Measurements from ENCODE around the gene NLGN1. TPM values are rescaled to one million over a fixed set of nuclear protein-coding genes. Genes with fewer than 3 reads are reported as not detected.

The NLGN1 gene
- total RNA-seq, 1 experiment from 2014 or later: not detected

DNA sequence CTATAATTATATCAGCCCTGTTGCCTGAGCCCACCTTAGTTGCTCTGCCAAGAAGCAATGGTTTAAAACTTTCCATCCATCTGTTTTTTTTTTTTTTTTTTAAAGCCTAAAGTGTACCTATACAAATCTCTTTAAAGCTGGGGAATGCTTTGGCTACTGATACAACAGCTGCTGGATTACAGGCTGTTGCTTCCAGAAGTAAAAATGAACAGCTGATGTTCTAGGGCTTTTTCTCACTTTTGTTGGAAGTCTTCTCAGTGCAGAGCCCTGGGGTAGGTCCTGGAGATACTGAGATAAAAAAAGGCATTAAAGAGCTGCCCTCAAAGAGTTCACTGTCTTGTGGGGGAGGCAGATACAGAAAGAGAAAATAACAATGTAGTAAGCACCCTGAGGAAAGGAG, 218.1 kb downstream of the NLGN1 start:
- no peaks in the 10 kb centered on the region for H4K20me1 ChIP-seq (ENCODE audit: insufficient read depth)
- H3K27ac ChIP-seq (ENCODE audit: low read depth, low read length): no peak overlapping the region
- H3K27me3 ChIP-seq (ENCODE audit: insufficient read depth, low read length): no peaks in the 10 kb centered on the region
- BruUV-seq (replicated peaks): no TSS peak
- H2AFZ ChIP-seq (ENCODE audit: low read depth, low read length, poor library complexity, severe bottlenecking): no peak overlapping the region
- H3K4me1 ChIP-seq (ENCODE audit: control insufficient read depth in 1 of 2, insufficient read depth in 2 of 2, low read length in 2 of 2): no peaks in the 10 kb centered on the region
- H3K9ac ChIP-seq (ENCODE audit: low read length): no peak overlapping the region
- no peak for ATAC-seq
- intact Hi-C loops (cut with micrococcal nuclease): no loop called here
- H3K9me3 ChIP-seq (ENCODE audit: control insufficient read depth in 1 of 2, insufficient read depth in 1 of 2, low read depth in 1 of 2, low read length in 2 of 2): no peaks in the 10 kb centered on the region
- DNase-seq (ENCODE audit: low read depth, low spot score): no peak
- H3K4me2 ChIP-seq (ENCODE audit: low read length): no peak overlapping the region
- H3K4me3 ChIP-seq (replicated peaks in 1 of 2; ENCODE audit: low read depth in 1 of 2, low read length in 2 of 2): no peak overlapping the region
- ChIA-PET CTCF (no interaction called here), POLR2A (no interaction called here), RAD21 (ENCODE audit: low non-redundant PET in 1 of 2, low total read pairs in 2 of 2, uncharacterized antibody in 2 of 2, unreplicated experiment in 2 of 2) (no interaction called here)
- no peaks in the 10 kb centered on the region for H3K9me2 ChIP-seq (ENCODE audit: insufficient read depth)
- no peaks in the 10 kb centered on the region for H3K36me3 ChIP-seq (ENCODE audit: control insufficient read depth in 1 of 2, insufficient read depth in 2 of 2, low read length in 2 of 2)
- H3K79me2 ChIP-seq (ENCODE audit: insufficient read depth, low read length): no peaks in the 10 kb centered on the region
- TF ChIP-seq, protein P1, sequence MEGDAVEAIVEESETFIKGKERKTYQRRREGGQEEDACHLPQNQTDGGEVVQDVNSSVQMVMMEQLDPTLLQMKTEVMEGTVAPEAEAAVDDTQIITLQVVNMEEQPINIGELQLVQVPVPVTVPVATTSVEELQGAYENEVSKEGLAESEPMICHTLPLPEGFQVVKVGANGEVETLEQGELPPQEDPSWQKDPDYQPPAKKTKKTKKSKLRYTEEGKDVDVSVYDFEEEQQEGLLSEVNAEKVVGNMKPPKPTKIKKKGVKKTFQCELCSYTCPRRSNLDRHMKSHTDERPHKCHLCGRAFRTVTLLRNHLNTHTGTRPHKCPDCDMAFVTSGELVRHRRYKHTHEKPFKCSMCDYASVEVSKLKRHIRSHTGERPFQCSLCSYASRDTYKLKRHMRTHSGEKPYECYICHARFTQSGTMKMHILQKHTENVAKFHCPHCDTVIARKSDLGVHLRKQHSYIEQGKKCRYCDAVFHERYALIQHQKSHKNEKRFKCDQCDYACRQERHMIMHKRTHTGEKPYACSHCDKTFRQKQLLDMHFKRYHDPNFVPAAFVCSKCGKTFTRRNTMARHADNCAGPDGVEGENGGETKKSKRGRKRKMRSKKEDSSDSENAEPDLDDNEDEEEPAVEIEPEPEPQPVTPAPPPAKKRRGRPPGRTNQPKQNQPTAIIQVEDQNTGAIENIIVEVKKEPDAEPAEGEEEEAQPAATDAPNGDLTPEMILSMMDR (IDR thresholded peaks at IDR 0.05 in 2 of 3, conservative IDR thresholded peaks at IDR 0.05 in 1 of 3; ENCODE audit: borderline replicate concordance in 1 of 3, insufficient read depth in 1 of 3, low read depth in 2 of 3, low read length in 2 of 3): no peak
- no peak for TF ChIP-seq TCF7L2 (IDR thresholded peaks at IDR 0.05; ENCODE audit: borderline replicate concordance, extremely low read depth, insufficient read depth, insufficient read length)
- TF ChIP-seq YY1 (IDR thresholded peaks at IDR 0.05; ENCODE audit: extremely low read depth, insufficient replicate concordance, low read depth, low read length): no peak
- TF ChIP-seq, protein P2, sequence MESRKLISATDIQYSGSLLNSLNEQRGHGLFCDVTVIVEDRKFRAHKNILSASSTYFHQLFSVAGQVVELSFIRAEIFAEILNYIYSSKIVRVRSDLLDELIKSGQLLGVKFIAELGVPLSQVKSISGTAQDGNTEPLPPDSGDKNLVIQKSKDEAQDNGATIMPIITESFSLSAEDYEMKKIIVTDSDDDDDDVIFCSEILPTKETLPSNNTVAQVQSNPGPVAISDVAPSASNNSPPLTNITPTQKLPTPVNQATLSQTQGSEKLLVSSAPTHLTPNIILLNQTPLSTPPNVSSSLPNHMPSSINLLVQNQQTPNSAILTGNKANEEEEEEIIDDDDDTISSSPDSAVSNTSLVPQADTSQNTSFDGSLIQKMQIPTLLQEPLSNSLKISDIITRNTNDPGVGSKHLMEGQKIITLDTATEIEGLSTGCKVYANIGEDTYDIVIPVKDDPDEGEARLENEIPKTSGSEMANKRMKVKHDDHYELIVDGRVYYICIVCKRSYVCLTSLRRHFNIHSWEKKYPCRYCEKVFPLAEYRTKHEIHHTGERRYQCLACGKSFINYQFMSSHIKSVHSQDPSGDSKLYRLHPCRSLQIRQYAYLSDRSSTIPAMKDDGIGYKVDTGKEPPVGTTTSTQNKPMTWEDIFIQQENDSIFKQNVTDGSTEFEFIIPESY (IDR thresholded peaks at IDR 0.05; ENCODE audit: extremely low read depth, insufficient replicate concordance, low read length): no peak
- no peak for TF ChIP-seq POLR2AphosphoS5 (IDR thresholded peaks at IDR 0.05; ENCODE audit: low read depth, low read length)
- TF ChIP-seq FOSL1 (IDR thresholded peaks at IDR 0.05; ENCODE audit: low read depth): no peak
- no peak for TF ChIP-seq CEBPB (IDR thresholded peaks at IDR 0.05; ENCODE audit: low read depth)
- TF ChIP-seq RAD21 (IDR thresholded peaks at IDR 0.05; ENCODE audit: low read depth): no peak
- TF ChIP-seq JUND (IDR thresholded peaks at IDR 0.05): no peak
- no peak for TF ChIP-seq ZFX (IDR thresholded peaks at IDR 0.05)
- no peak for TF ChIP-seq CBX3 (IDR thresholded peaks at IDR 0.05; ENCODE audit: low read depth)
- TF ChIP-seq POLR2A (IDR thresholded peaks at IDR 0.05; ENCODE audit: borderline replicate concordance, extremely low read depth, insufficient read depth, insufficient read length): no peak
- no peak for TF ChIP-seq SP1 (IDR thresholded peaks at IDR 0.05; ENCODE audit: low read depth)
- TF ChIP-seq, protein P3, sequence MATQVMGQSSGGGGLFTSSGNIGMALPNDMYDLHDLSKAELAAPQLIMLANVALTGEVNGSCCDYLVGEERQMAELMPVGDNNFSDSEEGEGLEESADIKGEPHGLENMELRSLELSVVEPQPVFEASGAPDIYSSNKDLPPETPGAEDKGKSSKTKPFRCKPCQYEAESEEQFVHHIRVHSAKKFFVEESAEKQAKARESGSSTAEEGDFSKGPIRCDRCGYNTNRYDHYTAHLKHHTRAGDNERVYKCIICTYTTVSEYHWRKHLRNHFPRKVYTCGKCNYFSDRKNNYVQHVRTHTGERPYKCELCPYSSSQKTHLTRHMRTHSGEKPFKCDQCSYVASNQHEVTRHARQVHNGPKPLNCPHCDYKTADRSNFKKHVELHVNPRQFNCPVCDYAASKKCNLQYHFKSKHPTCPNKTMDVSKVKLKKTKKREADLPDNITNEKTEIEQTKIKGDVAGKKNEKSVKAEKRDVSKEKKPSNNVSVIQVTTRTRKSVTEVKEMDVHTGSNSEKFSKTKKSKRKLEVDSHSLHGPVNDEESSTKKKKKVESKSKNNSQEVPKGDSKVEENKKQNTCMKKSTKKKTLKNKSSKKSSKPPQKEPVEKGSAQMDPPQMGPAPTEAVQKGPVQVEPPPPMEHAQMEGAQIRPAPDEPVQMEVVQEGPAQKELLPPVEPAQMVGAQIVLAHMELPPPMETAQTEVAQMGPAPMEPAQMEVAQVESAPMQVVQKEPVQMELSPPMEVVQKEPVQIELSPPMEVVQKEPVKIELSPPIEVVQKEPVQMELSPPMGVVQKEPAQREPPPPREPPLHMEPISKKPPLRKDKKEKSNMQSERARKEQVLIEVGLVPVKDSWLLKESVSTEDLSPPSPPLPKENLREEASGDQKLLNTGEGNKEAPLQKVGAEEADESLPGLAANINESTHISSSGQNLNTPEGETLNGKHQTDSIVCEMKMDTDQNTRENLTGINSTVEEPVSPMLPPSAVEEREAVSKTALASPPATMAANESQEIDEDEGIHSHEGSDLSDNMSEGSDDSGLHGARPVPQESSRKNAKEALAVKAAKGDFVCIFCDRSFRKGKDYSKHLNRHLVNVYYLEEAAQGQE (IDR thresholded peaks at IDR 0.05; ENCODE audit: low read depth): no peak
- TF ChIP-seq, protein P4, sequence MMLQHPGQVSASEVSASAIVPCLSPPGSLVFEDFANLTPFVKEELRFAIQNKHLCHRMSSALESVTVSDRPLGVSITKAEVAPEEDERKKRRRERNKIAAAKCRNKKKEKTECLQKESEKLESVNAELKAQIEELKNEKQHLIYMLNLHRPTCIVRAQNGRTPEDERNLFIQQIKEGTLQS (IDR thresholded peaks at IDR 0.05): no peak
